ENCODE results near the gene RNF43.

GRCh38 chr17:58379511-58379824, 37.9 kb downstream of the RNF43 start:
- TF ChIP-seq, protein P1, sequence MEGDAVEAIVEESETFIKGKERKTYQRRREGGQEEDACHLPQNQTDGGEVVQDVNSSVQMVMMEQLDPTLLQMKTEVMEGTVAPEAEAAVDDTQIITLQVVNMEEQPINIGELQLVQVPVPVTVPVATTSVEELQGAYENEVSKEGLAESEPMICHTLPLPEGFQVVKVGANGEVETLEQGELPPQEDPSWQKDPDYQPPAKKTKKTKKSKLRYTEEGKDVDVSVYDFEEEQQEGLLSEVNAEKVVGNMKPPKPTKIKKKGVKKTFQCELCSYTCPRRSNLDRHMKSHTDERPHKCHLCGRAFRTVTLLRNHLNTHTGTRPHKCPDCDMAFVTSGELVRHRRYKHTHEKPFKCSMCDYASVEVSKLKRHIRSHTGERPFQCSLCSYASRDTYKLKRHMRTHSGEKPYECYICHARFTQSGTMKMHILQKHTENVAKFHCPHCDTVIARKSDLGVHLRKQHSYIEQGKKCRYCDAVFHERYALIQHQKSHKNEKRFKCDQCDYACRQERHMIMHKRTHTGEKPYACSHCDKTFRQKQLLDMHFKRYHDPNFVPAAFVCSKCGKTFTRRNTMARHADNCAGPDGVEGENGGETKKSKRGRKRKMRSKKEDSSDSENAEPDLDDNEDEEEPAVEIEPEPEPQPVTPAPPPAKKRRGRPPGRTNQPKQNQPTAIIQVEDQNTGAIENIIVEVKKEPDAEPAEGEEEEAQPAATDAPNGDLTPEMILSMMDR (IDR thresholded peaks at IDR 0.05; ENCODE audit: low read depth, low read length) = no peak
- no peak for TF ChIP-seq EZH2phosphoT487 (IDR thresholded peaks at IDR 0.05; ENCODE audit: low read depth)

Measured in OCI-LY3 (cell line).